Measurements from ENCODE around the gene PDZK1IP1. TPM values are rescaled to one million over a fixed set of nuclear protein-coding genes. Genes with fewer than 3 reads are reported as not detected.
"Not testable (repeated sequence)": the region's sequence is repeated elsewhere in the genome, so short reads cannot be mapped to it uniquely, and the experiment has no call there.

PDZK1IP1 gene
- total RNA-seq, 3 donors from 2014 or later (not counting 1 experiment from before 2014, with no cell fraction given) = 0.54 TPM; not detected in 2

- intact Hi-C loops (cut with micrococcal nuclease) = no loop called here
- Histone ChIP-seq H3K9me3 (ENCODE audit: control insufficient read depth, insufficient read depth, low read length) (no peaks in the 10 kb centered on the region), H3K27me3 (ENCODE audit: control insufficient read depth, insufficient read depth, low read length) (no peaks in the 10 kb centered on the region), H3K4me1 (ENCODE audit: control insufficient read depth, insufficient read depth, low read length) (no peaks in the 10 kb centered on the region), H3K36me3 (ENCODE audit: control insufficient read depth, insufficient read depth, low read length) (no peaks in the 10 kb centered on the region), H3K27ac (ENCODE audit: low read length) (no peak overlapping the region), H3K4me3 (ENCODE audit: low read length) (no peak overlapping the region)
- H3K9me3 Mint-ChIP-seq = no peaks in the 10 kb centered on the region
- no peak for TF ChIP-seq CTCF (IDR thresholded peaks at IDR 0.05)
- DNase-seq (no peak), ATAC-seq (no peak)
- H3K4me1 Mint-ChIP-seq = no peaks in the 10 kb centered on the region
- no peak overlapping the region for H3K4me3 Mint-ChIP-seq
- no peaks in the 10 kb centered on the region for H3K36me3 Mint-ChIP-seq
- 68% methylated on average over 8 of the region's 8 CpGs for WGBS (ENCODE audit: insufficient coverage)
- H3K27ac Mint-ChIP-seq = no peak overlapping the region
- peaks cover 9 to 30% of the 10 kb centered on the region in 2 donors for H3K27me3 Mint-ChIP-seq (ENCODE audit: low read depth in 2 of 2)
Observed at GRCh38 chr1:47207803-47208373, 18.1 kb upstream of the PDZK1IP1 start.

- H3K27ac ChIP-seq (ENCODE audit: low read length) = no peak overlapping the region
- no peaks in the 10 kb centered on the region for H3K36me3 ChIP-seq (ENCODE audit: control insufficient read depth, insufficient read depth, low read length)
- H3K27me3 ChIP-seq (ENCODE audit: control insufficient read depth, insufficient read depth, low read length) = no peaks in the 10 kb centered on the region
- Mint-ChIP-seq H3K9me3 (no peaks in the 10 kb centered on the region), H3K27ac (no peak overlapping the region), H3K36me3 (no peaks in the 10 kb centered on the region), H3K4me3 (no peak overlapping the region), H3K4me1 (no peaks in the 10 kb centered on the region), H3K27me3 (ENCODE audit: low read depth in 2 of 2) (peaks cover 9 to 30% of the 10 kb centered on the region in 2 donors)
- intact Hi-C loops (cut with micrococcal nuclease) = no loop called here
- 95% methylated on average over 4 of the region's 5 CpGs for WGBS (ENCODE audit: insufficient coverage)
- no peak for TF ChIP-seq CTCF (IDR thresholded peaks at IDR 0.05)
- H3K9me3 ChIP-seq (ENCODE audit: control insufficient read depth, insufficient read depth, low read length) = no peaks in the 10 kb centered on the region
- DNase-seq (no peak), ATAC-seq (no peak)
- H3K4me3 ChIP-seq (ENCODE audit: low read length) = no peak overlapping the region
- H3K4me1 ChIP-seq (ENCODE audit: control insufficient read depth, insufficient read depth, low read length) = no peaks in the 10 kb centered on the region
Observed at GRCh38 chr1:47205918-47206317, 16.1 kb upstream of the PDZK1IP1 start.

GRCh38 chr1:47203504-47203903, 13.7 kb upstream of the PDZK1IP1 start:
- H3K4me1 ChIP-seq (ENCODE audit: control insufficient read depth, insufficient read depth, low read length); H3K9me3 Mint-ChIP-seq; intact Hi-C loops (cut with micrococcal nuclease); H3K36me3 ChIP-seq (ENCODE audit: control insufficient read depth, insufficient read depth, low read length); H3K27ac Mint-ChIP-seq; H3K4me3 ChIP-seq (ENCODE audit: low read length); H3K4me3 Mint-ChIP-seq; H3K4me1 Mint-ChIP-seq; H3K36me3 Mint-ChIP-seq; DNase-seq; H3K27me3 ChIP-seq (ENCODE audit: control insufficient read depth, insufficient read depth, low read length); ATAC-seq; H3K9me3 ChIP-seq (ENCODE audit: control insufficient read depth, insufficient read depth, low read length); H3K27ac ChIP-seq (ENCODE audit: low read length): not testable (repeated sequence)
- peaks cover 10 to 30% of the 10 kb centered on the region in 2 donors for H3K27me3 Mint-ChIP-seq (ENCODE audit: low read depth in 2 of 2)
- WGBS (ENCODE audit: insufficient coverage) = 0% methylated on average over 2 of the region's 2 CpGs

- DNase-seq (no peak), ATAC-seq (no peak)
- Mint-ChIP-seq H3K9me3 (no peaks in the 10 kb centered on the region), H3K36me3 (no peaks in the 10 kb centered on the region), H3K27me3 (ENCODE audit: low read depth in 2 of 2) (peaks cover 20 to 31% of the 10 kb centered on the region in 2 donors), H3K4me3 (no peak overlapping the region), H3K4me1 (no peaks in the 10 kb centered on the region), H3K27ac (no peak overlapping the region)
- Histone ChIP-seq H3K4me3 (ENCODE audit: low read length) (no peak overlapping the region), H3K4me1 (ENCODE audit: control insufficient read depth, insufficient read depth, low read length) (no peaks in the 10 kb centered on the region), H3K27me3 (ENCODE audit: control insufficient read depth, insufficient read depth, low read length) (no peaks in the 10 kb centered on the region), H3K27ac (ENCODE audit: low read length) (no peak overlapping the region), H3K9me3 (ENCODE audit: control insufficient read depth, insufficient read depth, low read length) (no peaks in the 10 kb centered on the region), H3K36me3 (ENCODE audit: control insufficient read depth, insufficient read depth, low read length) (no peaks in the 10 kb centered on the region)
- 55% methylated on average over 4 of the region's 4 CpGs for WGBS (ENCODE audit: insufficient coverage)
- no peak for TF ChIP-seq CTCF (IDR thresholded peaks at IDR 0.05)
- intact Hi-C loops (cut with micrococcal nuclease) = no loop called here
Observed at GRCh38 chr1:47201179-47201578, 11.3 kb upstream of the PDZK1IP1 start.
